ENCODE data around the gene AKAP5.

Gene AKAP5

GRCh38 chr14:64459405-64460136, 5.7 kb upstream of the AKAP5 start:
- no peak for DNase-seq (ENCODE audit: low read depth in 3 of 3)

DNA sequence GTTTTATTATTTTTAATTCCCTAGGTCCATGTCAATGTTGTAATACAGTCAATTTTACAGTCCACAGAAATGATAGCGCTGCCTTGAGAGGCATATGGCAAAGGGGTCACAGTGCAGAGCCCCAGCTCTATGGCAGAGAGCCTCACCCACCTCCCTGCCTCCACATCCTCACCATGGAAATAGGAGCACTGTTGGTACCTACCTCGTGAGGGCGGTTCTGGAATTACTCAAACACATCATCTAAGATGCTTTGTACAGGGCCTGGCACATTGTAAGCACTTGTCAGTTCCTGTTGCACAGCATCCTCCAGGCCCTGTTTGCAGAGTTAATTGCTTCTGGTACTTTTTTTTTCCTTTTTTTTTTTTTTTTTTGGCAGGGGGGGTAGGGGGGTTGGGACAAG, 4.1 kb upstream of the AKAP5 start:
- DNase-seq (ENCODE audit: low read depth in 3 of 3): no peak

GRCh38 chr14:64463195-64463594, 2.1 kb upstream of the AKAP5 start:
- DNase-seq (ENCODE audit: low read depth in 3 of 3): no peak

DNA sequence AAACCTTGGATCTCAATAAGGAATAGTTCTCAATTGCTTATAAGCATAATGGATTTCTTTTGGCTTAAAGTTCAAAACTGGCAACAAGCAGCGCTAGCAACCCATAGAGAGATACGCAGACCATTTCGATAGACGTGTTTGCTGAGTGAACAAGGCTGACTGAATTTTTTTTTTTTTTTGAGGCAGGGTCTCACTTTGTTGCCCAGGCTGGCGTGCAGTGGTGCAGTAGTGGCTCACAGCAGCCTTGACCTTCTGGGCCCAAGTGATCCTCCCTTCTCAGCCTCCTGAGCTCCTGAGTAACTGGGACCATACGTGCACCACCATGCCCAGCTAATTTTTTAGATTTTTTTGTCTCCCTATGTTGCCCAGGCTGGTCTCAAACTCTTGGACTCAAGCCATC, 1.4 kb upstream of the AKAP5 start:
- no peak for DNase-seq (ENCODE audit: low read depth in 3 of 3)

DNA sequence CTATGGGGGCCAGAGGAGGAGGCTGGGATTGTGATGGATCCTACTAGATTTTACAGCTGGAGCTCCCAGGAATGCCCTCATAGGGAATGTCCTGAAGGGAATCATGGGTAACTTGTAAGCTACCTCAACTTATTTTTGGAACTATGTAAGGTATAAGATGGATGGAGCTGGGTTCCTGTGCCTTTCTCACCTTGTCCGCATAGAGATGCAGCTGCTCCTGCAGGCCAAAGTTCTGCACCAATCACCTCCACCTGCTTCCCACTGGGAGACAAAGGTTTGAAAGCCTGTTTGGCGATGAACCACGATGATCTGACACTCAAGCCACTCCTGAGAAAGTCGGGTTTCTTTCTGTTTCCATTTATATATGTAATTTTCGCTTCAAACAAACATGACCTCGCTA, 648 bp upstream of the AKAP5 start:
- DNase-seq (ENCODE audit: low read depth in 3 of 3): no peak

GRCh38 chr14:64465831-64466554, 694 bp downstream of the AKAP5 start:
- DNase-seq (ENCODE audit: low read depth in 3 of 3): no peak

DNA sequence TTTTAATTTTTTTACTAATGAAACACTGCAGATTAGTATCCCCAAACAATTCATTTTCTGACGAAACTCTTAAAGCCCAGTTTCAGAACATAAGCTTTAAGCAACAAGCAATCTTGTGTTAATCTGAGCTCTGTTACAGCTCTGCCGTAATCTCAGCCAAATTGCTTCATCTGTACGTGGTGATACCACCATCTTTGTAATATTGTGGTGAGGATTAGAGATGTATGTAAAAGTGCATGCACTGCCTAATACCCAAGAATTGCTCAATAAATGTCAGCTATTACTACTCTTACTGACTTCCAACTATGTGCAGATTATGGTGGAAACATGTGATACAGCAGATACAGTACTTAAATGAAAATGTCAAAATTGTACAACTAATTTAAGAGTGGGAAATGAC, 1.8 kb downstream of the AKAP5 start:
- no peak for DNase-seq (ENCODE audit: low read depth in 3 of 3)

GRCh38 chr14:64467566-64467965, 2.3 kb downstream of the AKAP5 start:
- DNase-seq (ENCODE audit: low read depth in 3 of 3): no peak

DNA sequence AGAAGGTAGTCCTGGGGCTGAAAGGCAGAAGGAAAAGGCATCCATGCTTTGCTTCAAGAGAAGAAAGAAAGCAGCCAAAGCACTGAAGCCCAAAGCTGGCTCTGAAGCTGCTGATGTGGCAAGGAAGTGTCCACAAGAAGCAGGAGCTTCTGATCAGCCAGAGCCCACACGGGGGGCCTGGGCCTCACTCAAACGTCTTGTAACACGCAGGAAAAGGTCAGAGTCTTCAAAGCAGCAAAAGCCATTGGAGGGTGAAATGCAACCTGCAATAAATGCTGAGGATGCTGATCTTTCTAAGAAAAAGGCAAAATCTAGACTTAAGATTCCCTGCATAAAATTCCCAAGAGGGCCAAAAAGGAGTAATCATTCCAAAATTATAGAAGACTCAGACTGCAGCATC, 3.2 kb downstream of the AKAP5 start:
- DNase-seq (ENCODE audit: low read depth in 3 of 3): no peak

DNA sequence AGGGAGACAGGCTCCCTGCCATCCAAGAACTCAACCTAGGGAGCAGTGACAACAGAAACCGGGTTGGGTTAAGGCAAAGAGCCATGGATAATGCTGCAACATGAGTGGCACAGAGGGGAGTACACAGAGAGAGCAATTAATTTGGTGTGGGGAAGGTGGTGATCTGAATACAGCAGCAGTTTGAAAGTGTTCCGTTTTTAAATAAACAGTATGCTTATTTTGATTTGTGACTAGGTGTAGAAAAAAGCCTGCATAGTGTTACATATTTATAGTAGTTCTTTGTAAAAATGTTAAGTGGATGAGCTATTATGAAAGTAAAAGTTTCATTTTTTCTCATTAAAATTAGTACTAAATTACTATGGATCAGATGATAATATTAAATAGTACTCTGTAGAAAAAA, 8.7 kb downstream of the AKAP5 start:
- no peak for DNase-seq (ENCODE audit: low read depth in 3 of 3)

DNA sequence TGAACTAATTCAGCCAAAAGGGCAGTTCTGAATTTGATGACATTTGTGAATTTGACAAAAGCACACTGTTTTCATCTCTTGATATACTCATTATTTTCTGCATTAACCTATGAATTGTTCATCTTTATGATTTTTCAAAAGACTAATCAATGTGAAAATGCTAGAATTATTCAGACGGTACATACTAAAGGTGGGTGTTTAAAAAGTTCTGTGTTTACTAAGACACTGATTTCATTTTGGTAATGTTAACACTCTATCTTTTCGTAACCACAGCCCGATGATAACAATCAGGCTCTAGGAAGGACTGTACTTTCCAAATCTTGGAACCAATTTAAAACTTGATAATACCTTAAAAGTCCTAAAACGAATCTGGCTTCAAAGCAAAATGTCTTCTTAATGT, 9.4 kb downstream of the AKAP5 start:
- DNase-seq (ENCODE audit: low read depth in 3 of 3): no peak

DNA sequence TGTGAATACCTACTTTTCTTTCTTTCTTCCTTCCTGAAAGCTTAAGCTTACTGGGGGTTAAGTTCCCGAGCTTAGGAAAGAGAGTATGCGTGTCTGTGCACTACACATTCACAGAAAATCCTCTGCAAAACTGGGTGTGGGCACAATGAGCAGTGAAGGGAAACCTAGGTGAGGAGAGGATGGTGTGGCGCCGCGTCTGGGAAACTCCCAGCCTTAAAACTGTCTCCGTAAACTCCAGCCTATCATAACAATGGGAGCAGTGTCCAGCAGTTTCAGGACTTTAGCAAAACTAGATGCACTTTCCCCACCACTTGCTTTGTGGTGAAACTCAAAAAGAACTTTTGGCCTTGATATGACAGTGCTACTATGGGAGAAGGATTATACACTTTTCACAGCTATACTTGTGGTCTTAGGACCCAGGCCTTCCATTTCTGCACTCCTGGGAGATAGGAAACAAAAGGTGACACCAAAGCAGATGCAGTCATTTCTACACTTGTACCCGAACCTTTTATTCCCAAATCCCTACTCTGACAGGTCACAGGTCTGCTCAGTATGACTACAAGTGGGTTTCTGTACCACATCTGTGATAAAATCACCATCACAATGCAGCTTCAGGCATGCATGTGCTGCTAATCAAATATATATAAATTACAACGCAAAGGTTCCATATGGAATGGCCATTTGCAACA, 10.4 kb downstream of the AKAP5 start:
- DNase-seq (ENCODE audit: low read depth in 3 of 3): no peak

GRCh38 chr14:64476438-64476837, 11.1 kb downstream of the AKAP5 start:
- DNase-seq (ENCODE audit: low read depth in 3 of 3): no peak

DNA sequence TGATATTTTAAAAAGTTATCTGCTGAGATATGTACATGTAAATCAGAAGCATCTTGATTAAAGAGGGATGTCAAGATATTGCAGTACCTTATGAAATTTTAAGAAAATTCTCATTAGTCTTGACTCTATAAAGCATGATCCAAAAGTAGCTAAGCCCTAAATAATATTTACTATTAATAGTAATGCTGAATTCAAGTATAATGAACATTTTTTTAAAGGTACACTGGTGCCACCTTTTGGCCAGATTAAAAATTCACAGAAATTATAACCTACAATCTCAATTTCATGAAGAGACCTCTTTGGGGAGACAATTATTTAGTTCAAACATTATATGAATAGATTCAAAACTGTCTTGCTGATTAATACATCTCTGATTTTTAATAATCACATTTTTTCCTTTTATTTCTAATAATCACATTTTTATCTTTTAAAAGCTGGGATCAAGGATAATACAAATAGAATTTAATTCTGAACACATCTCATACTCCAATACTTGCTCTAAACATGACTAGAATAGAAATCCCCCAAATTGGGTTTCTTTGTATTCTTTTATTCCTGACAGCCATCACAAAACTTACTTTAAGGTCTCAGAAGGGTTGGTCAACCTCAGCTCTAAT, 13.4 kb downstream of the AKAP5 start:
- DNase-seq (ENCODE audit: low read depth in 3 of 3): no peak

DNA sequence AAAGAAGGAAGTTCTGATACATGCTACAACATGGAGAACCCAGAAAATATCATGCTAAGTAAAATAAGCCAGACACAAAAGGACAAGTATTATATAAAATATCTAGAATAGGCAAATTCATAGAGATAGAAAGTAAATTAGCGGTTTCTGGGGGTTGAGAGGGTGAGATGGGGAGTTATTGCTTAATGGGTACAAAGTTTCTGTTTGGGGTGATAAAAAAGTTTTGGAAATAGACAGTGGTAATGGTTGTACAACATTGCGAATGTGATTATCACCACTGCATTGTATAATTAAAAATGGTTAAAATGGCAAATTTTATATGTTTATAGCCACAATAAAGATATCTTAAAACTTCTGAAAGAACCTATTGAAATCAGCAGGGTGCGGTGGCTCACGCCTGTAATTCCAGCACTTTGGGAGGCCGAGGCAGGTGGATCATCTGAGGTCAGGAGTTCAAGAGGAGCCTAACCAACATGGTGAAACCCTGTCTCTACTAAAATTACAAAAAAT, 23.3 kb downstream of the AKAP5 start:
- DNase-seq (ENCODE audit: low read depth in 3 of 3): no peak

GRCh38 chr14:64491637-64492036, 26.3 kb downstream of the AKAP5 start:
- DNase-seq (ENCODE audit: low read depth in 3 of 3): no peak

DNA sequence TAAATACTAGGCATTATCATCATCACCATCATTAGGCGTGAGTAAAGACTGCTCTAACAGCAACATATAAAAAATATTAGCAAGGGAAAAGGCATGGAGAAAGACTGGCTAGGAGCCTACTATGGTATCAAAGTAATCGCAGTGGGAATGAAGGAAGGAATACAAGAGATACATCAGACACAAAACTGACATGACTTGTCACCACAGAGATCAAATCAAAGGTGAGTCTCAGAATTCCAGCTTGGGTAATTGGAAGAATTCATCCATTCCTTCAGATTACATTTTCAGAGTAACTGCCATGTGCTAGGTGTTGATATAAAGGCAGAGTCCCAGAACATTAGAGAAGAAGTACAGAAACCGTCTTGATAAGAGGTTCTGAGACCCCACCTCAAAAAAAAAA, 28.2 kb downstream of the AKAP5 start:
- no peak for DNase-seq (ENCODE audit: low read depth in 3 of 3)

- no peak for DNase-seq (ENCODE audit: low read depth in 3 of 3)
These were observed 30.0 kb downstream of the AKAP5 start for GRCh38 chr14:64495252-64495651.

DNA sequence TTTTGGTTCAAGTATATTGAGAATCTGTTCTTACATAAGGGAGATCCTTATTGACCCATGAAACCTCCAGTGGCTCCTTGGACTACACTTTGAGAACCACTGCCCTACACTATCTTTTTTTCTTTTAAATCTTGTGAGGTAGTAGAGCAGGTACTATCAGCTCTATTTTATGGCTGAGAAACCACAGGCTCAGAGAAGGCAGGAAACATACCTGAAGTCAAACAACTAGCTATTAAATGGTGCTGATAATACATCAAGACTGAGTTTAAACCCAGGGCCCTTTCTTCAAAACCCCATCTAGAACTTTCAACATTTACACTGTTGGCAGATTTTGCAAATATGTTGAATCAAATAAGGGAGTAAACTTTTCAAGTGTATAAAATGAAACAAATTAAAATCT, 31.5 kb downstream of the AKAP5 start:
- DNase-seq (ENCODE audit: low read depth in 3 of 3): no peak

GRCh38 chr14:64500088-64500487, 34.8 kb downstream of the AKAP5 start:
- no peak for DNase-seq (ENCODE audit: low read depth in 3 of 3)

- DNase-seq (ENCODE audit: low read depth in 3 of 3): no peak
These were observed 36.3 kb downstream of the AKAP5 start for GRCh38 chr14:64501411-64502171.

GRCh38 chr14:64502456-64502855, 37.2 kb downstream of the AKAP5 start:
- no peak for DNase-seq (ENCODE audit: low read depth in 3 of 3)

All from stimulated activated CD4-positive, alpha-beta T cell treated with anti-CD3 and anti-CD28 coated beads, TNF-alpha, amount 100 ng/mL, for 24 hours (primary cell).